Lower leg skin (tissue), 4 donors: ENCODE measurements around the gene PEX7. TPM values are rescaled to one million over a fixed set of nuclear protein-coding genes. Genes with fewer than 3 reads are reported as not detected.
"Not testable (repeated sequence)": the region's sequence is repeated elsewhere in the genome, so short reads cannot be mapped to it uniquely, and the experiment has no call there.

ENCODE experiments used
- DNase-seq, 2 donors: peaks; one replicate each; pipeline ENCODE4 v3.0.0-alpha.2; 2019; ENCODE audit warnings: low spot score in 2 of 2
- H3K4me3 ChIP-seq: fragments of 200-600 bp; sonication (generic); 2 replicates; pipeline ENCODE4 v1.5.1; 2017; ENCODE audit warnings: mild to moderate bottlenecking, low read depth; ENCODE audit not compliant: poor library complexity, severe bottlenecking
- CTCF ChIP-seq, 3 donors: fragments of 450-650 bp; IDR thresholded peaks; one replicate each; pipeline ENCODE4 v1.5.1; 2016; ENCODE audit warnings: antibody characterized with exemption in 3 of 3, mild to moderate bottlenecking in 3 of 3, moderate library complexity in 2 of 3
- POLR2A ChIP-seq, 2 donors: fragments of 450-650 bp; IDR thresholded peaks; one replicate each; pipeline ENCODE4 v1.6.1; 2016 to 2017; ENCODE audit warnings: antibody characterized with exemption in 2 of 2, mild to moderate bottlenecking in 1 of 2, moderate library complexity in 1 of 2
- WGBS, 2 donors: methylation state at CpG; one replicate each; pipeline ENCODE4 v1.1.5; 2018; 5-methylcytosine and 5-hydroxymethylcytosine counted together
- intact Hi-C: fragments of 100-400 bp; cut with DNase I; formaldehyde crosslinking; loops from one replicate; pipeline ENCODE4 v1.15.0; 2023; ENCODE audit warnings: low total_unique reads
- total RNA-seq, 4 donors: library from RNA; depleted of rRNA; stranded (reverse); fragments of >200 nt; gene quantifications; one replicate each; pipeline ENCODE4 v1.1.0, GENCODE V29; 2016

The PEX7 gene
- total RNA-seq, 4 donors from 2014 or later: 15.2 to 21.5 (median 21.2) TPM

GRCh38 chr6:136959471-136959891 lies 137.1 kb downstream of the PEX7 start:
- WGBS, 2 donors: 57 to 68% methylated on average over 14 of the region's 14 CpGs
- TF ChIP-seq CTCF (IDR thresholded peaks at IDR 0.05): no peak
- TF ChIP-seq POLR2A (IDR thresholded peaks at IDR 0.05): no peak
- intact Hi-C loops: no loop called here
- H3K4me3 ChIP-seq: no peak overlapping the region
- no peak for DNase-seq

DNA sequence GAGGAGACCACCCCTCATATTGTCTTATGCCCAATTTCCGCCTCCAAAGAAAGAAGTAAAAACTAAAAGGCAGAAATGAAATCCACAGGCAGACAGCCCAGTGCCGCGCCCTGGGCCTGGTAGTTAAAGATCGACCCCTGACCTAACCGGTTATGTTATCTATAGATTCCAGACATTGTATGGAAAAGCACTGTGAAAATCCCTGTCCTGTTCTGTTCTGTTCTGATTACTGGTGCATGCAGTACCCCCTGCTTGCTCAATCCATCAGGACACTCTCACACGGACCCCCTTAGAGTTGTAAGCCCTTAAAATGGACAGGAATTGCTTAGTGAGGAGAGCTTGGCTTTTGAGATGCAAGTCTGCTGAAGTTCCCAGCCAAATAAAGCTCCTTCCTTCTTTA lies 137.5 kb downstream of the PEX7 start:
- H3K4me3 ChIP-seq, DNase-seq, intact Hi-C loops: not testable (repeated sequence)
- 83 to 88% methylated on average over 6 of the region's 6 CpGs for WGBS, 2 donors

DNA sequence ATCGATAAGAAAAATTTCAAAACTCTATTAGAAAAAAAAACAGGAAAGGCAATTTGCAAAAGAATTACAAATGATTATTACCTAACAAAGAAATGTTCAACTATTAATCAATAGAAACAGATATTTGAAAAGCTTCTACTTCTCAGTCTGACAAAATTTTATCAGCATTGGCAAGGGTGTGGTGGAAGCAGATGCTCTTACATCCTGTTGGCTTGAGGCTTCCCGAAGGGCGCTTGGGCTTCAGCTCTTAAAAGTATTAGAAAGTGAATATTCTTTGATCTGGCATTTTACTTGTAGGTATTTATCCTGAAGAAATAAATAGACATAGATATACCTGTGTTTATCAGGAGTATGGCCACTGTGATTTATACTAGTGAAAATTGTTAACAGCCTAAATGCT lies 138.4 kb downstream of the PEX7 start:
- 76 to 84% methylated on average over 3 of the region's 3 CpGs for WGBS, 2 donors
- intact Hi-C loops: no loop called here
- H3K4me3 ChIP-seq: no peak overlapping the region
- DNase-seq: no peak
- TF ChIP-seq POLR2A (IDR thresholded peaks at IDR 0.05) (no peak), CTCF (IDR thresholded peaks at IDR 0.05) (no peak)

DNA sequence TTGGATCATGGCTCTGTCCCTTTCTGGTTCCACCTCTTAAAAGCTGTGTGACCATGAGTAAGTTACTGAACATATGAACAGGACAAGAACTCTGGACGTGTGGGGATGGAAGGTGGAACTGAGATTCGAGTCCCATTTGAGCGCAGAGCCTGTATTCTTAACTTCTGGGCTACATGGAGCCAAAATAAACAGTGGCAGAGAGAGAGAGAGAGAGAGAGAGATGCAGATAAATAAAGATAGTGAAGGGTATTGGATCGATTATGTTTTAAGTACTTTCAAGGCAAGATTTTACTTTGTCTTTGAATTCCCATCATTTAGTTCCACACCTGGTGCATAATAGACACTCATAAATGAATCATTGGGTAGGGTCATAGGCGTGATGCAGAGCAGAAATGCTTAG lies 139.5 kb downstream of the PEX7 start:
- H3K4me3 ChIP-seq: no peak overlapping the region
- TF ChIP-seq POLR2A (IDR thresholded peaks at IDR 0.05): no peak
- WGBS, 2 donors: 84 to 85% methylated on average over 5 of the region's 5 CpGs
- intact Hi-C loops: no loop called here
- DNase-seq: no peak

DNA sequence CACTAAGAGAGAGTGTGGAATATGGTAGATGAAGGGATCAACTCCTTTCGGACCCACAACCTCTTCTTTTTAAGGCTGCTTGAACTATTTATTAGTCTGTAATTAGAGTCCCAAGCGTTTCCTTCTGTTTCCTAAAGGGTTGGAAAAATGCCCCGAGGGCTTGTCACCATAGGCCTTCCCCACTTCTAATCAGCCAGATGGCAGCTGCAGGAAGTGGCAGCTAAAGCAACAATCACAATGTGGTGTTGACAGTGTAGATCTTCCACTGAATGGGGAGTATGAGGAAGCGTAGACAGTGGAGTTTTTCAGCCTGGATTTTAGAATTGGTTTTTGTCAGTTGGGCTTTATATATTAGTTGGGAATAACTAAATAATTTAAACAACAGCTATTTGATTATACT lies 140.3 kb downstream of the PEX7 start:
- no peak for TF ChIP-seq POLR2A (IDR thresholded peaks at IDR 0.05)
- DNase-seq: no peak
- intact Hi-C loops: no loop called here
- WGBS, 2 donors: 45 to 49% methylated on average over 4 of the region's 4 CpGs
- no peak overlapping the region for H3K4me3 ChIP-seq

GRCh38 chr6:136963259-136963658 lies 140.9 kb downstream of the PEX7 start:
- H3K4me3 ChIP-seq: no peak overlapping the region
- TF ChIP-seq CTCF (IDR thresholded peaks at IDR 0.05) (no peak), POLR2A (IDR thresholded peaks at IDR 0.05) (no peak)
- intact Hi-C loops: no loop called here
- 62 to 71% methylated on average over 2 of the region's 2 CpGs for WGBS, 2 donors
- no peak for DNase-seq

Other genes with a start within 250 kb of the PEX7 start
- gene MAP3K5, start 30.1 kb upstream of the PEX7 start, total RNA-seq: 10 to 100 TPM; 18.9 to 35.2 (median 27.0) TPM
- gene SLC35D3, start 99.7 kb downstream of the PEX7 start, total RNA-seq: under 1 TPM in 1 of 4 donors, not detected in 3; 0.10 TPM
- 100 to 1,000 TPM in 3 of 4 donors, 10 to 100 TPM in 1; 70.4 to 199 (median 146) TPM for gene IL20RA, start 222.4 kb downstream of the PEX7 start, total RNA-seq